Measurements from ENCODE around the gene EPHA8. TPM values are rescaled to one million over a fixed set of nuclear protein-coding genes. Genes with fewer than 3 reads are reported as not detected.

EPHA8 gene
- polyA plus RNA-seq, 1 experiment, result not detected

DNA sequence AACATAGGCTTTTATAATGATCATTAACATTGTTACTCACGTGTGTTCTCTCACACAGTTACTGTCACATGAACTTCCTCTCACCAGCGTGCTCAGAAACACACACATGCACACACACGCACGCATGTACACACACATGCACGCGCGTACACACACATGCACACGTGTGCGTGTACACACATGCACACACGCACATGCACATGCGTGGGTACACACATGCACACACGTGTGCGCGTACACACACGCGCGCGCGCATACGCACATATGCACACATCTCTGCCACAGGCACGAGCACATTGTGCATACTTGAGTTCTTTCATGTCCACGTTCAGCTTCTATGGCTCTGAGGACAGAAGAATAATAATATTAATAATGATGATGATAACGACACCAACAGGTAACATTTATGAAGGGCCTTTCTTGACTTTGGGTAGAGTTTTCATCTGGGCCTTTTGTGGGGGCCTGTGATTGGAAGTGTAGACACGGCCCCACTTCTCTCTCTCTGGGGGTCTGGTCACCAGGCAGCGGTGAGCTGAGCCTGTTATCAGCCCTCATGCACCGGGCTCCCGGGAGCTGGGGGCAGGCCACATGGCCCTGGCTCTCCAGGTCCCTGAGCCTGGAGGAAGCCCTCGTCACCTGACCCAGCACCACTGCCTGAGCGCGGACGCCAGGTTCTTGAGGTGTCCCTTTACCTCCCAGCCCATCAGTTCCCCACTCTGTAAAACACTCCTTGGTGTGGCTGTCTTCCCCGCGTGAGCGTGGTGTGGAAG lies 7.0 kb downstream of the EPHA8 start:
- no peak overlapping the region for H3K27ac ChIP-seq (ENCODE audit: low read depth, low read length)
- TF ChIP-seq, protein P1, sequence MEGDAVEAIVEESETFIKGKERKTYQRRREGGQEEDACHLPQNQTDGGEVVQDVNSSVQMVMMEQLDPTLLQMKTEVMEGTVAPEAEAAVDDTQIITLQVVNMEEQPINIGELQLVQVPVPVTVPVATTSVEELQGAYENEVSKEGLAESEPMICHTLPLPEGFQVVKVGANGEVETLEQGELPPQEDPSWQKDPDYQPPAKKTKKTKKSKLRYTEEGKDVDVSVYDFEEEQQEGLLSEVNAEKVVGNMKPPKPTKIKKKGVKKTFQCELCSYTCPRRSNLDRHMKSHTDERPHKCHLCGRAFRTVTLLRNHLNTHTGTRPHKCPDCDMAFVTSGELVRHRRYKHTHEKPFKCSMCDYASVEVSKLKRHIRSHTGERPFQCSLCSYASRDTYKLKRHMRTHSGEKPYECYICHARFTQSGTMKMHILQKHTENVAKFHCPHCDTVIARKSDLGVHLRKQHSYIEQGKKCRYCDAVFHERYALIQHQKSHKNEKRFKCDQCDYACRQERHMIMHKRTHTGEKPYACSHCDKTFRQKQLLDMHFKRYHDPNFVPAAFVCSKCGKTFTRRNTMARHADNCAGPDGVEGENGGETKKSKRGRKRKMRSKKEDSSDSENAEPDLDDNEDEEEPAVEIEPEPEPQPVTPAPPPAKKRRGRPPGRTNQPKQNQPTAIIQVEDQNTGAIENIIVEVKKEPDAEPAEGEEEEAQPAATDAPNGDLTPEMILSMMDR (IDR thresholded peaks at IDR 0.05; ENCODE audit: low read depth, low read length), result no peak
- DNase-seq (ENCODE audit: low read depth, low spot score), result no peak
- ChIA-PET CTCF (no interaction called here), POLR2A (no interaction called here)
- no peaks in the 10 kb centered on the region for H3K9me3 ChIP-seq (ENCODE audit: control insufficient read depth, insufficient read depth, low read length)
- H3K4me3 ChIP-seq (ENCODE audit: low read depth, low read length), result no peak overlapping the region
- peaks cover 58% of the 10 kb centered on the region for H3K27me3 ChIP-seq (ENCODE audit: control insufficient read depth, insufficient read depth, low read length)

DNA sequence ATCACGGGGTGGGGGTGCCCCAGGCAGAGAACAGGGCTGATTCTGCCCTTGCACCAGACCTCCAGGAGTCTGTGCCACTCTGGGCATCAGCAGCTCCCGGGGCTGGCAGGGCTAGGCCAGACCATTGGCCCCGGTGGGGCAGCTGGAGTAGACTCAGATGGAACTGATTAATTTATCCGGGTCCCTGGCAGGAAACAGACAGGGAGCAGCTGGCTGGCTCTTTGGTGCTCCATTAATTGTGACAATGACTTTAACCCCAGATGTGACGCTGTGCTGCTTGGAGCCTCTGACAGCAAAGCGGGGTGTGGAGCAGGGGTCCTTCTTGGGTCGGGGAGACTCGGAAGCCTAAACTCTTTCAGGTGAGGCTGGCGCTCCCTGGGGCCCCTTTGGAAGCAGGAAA lies 9.5 kb downstream of the EPHA8 start:
- H3K4me3 ChIP-seq (ENCODE audit: low read depth, low read length), result no peak overlapping the region
- H3K9me3 ChIP-seq (ENCODE audit: control insufficient read depth, insufficient read depth, low read length), result peaks cover 18% of the 10 kb centered on the region
- POLR2A ChIA-PET, result no interaction called here
- TF ChIP-seq, protein P1 (IDR thresholded peaks at IDR 0.05; ENCODE audit: low read depth, low read length), result no peak
- CTCF ChIA-PET, result no interaction called here
- no peak overlapping the region for H3K27ac ChIP-seq (ENCODE audit: low read depth, low read length)
- peaks cover 37% of the 10 kb centered on the region for H3K27me3 ChIP-seq (ENCODE audit: control insufficient read depth, insufficient read depth, low read length)
- DNase-seq (ENCODE audit: low read depth, low spot score), result no peak

DNA sequence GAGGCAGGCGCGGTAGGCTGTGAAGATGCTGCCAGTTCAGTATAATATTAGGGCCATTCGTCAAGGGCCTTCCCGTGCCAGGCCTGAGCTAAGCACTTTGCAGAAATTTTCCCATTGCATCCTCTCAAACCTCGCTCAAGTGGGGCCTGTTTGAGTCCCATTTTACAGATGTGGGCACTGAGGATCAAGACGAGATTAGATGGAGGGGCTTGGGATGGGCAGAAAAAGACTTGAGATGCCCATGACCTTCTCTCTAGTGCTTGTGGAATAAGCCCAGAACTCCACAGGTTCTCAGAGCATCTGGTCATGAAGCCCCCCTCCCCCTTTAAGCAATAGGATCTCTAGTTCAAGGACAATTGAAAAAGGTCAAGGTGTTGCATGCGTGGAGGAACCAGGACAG lies 9.9 kb downstream of the EPHA8 start:
- no peak for DNase-seq (ENCODE audit: low read depth, low spot score)
- H3K9me3 ChIP-seq (ENCODE audit: control insufficient read depth, insufficient read depth, low read length), result peaks cover 21% of the 10 kb centered on the region
- ChIA-PET CTCF (no interaction called here), POLR2A (no interaction called here)
- no peak overlapping the region for H3K27ac ChIP-seq (ENCODE audit: low read depth, low read length)
- TF ChIP-seq, protein P1 (IDR thresholded peaks at IDR 0.05; ENCODE audit: low read depth, low read length), result no peak
- H3K27me3 ChIP-seq (ENCODE audit: control insufficient read depth, insufficient read depth, low read length), result peaks cover 33% of the 10 kb centered on the region
- no peak overlapping the region for H3K4me3 ChIP-seq (ENCODE audit: low read depth, low read length)

DNA sequence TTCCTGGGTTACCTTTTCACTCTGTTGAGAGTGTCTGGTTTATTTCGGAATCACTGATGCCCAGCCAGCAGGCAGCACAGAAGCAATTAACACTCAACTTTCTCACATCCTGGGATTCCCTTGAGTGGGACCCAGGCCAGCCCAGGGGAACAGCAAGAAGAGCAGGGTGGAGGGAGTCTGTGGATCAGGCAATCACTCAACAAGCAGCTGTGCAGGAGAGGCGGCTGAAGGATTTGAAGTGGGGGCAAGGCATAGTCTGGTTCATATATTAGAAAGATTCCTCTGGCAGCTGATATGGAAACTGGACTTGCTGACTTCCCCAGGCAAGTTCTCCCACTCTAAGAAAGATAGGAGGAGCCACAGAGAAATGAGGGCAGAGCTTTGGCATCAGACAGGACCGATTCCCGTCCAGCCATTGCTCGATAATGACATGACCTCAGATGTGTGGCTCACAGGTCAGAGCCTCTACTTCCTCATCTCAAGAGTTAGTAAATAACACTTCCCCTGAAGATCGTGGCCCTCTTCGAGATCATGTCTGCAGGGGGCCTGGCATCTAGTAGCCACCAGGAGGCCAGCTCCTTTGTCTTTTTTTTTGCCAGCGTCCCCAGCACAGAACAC lies 12.4 kb downstream of the EPHA8 start:
- CTCF ChIA-PET, result no interaction called here
- TF ChIP-seq, protein P1 (IDR thresholded peaks at IDR 0.05; ENCODE audit: low read depth, low read length), result no peak
- Histone ChIP-seq H3K27me3 (ENCODE audit: control insufficient read depth, insufficient read depth, low read length) (peaks cover 24% of the 10 kb centered on the region), H3K9me3 (ENCODE audit: control insufficient read depth, insufficient read depth, low read length) (peaks cover 29% of the 10 kb centered on the region), H3K27ac (ENCODE audit: low read depth, low read length) (no peak overlapping the region), H3K4me3 (ENCODE audit: low read depth, low read length) (no peak overlapping the region)
- DNase-seq (ENCODE audit: low read depth, low spot score), result no peak
- POLR2A ChIA-PET, result no interaction called here

DNA sequence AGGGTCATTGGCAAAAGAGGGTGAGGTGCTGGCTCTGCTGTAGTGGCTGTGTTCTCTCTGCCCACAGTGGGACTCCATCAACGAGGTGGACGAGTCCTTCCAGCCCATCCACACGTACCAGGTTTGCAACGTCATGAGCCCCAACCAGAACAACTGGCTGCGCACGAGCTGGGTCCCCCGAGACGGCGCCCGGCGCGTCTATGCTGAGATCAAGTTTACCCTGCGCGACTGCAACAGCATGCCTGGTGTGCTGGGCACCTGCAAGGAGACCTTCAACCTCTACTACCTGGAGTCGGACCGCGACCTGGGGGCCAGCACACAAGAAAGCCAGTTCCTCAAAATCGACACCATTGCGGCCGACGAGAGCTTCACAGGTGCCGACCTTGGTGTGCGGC lies 12.9 kb downstream of the EPHA8 start:
- H3K27me3 ChIP-seq (ENCODE audit: control insufficient read depth, insufficient read depth, low read length), result peaks cover 20% of the 10 kb centered on the region
- TF ChIP-seq, protein P1 (IDR thresholded peaks at IDR 0.05; ENCODE audit: low read depth, low read length), result no peak
- ChIA-PET POLR2A (no interaction called here), CTCF (no interaction called here)
- H3K9me3 ChIP-seq (ENCODE audit: control insufficient read depth, insufficient read depth, low read length), result peaks cover 29% of the 10 kb centered on the region
- no peak overlapping the region for H3K27ac ChIP-seq (ENCODE audit: low read depth, low read length)
- no peak for DNase-seq (ENCODE audit: low read depth, low spot score)
- no peak overlapping the region for H3K4me3 ChIP-seq (ENCODE audit: low read depth, low read length)
